ENCODE measurements around the gene CBX5. TPM values are rescaled to one million over a fixed set of nuclear protein-coding genes. Genes with fewer than 3 reads are reported as not detected.

The CBX5 gene
- total and polyA plus RNA-seq, 2 of the 8 experiments (the other 6 are each of a cell fraction or from before 2014, with no cell fraction given), result 62.4 to 231 TPM

- TF ChIP-seq CHD7 (IDR thresholded peaks at IDR 0.05; ENCODE audit: insufficient replicate concordance, low read length) (no peak), EZH2 (IDR thresholded peaks at IDR 0.05; ENCODE audit: low read depth, low read length, severe bottlenecking) (no peak), SP1 (IDR thresholded peaks at IDR 0.05; ENCODE audit: low read depth, low read length) (no peak), SIX5 (IDR thresholded peaks at IDR 0.05; ENCODE audit: low read depth, low read length) (no peak), KDM5A (IDR thresholded peaks at IDR 0.05; ENCODE audit: low read length) (no peak), RFX5 (IDR thresholded peaks at IDR 0.05; ENCODE audit: borderline replicate concordance, low read depth, low read length) (no peak), KDM4A (IDR thresholded peaks at IDR 0.05; ENCODE audit: low read depth, low read length, severe bottlenecking) (no peak), POU5F1 (IDR thresholded peaks at IDR 0.05; ENCODE audit: low read depth, low read length) (0 out of 2 replicates have a peak, but pooled peaks have one; percentile 15), MAFK (IDR thresholded peaks at IDR 0.05; ENCODE audit: low read depth, low read length) (no peak), RXRA (IDR thresholded peaks at IDR 0.05; ENCODE audit: insufficient read depth, low read depth, low read length) (peak; percentile 100), JUND (IDR thresholded peaks at IDR 0.05; ENCODE audit: low read length) (no peak)
These were observed 14.4 kb upstream of the CBX5 start (continued) for GRCh38 chr12:54294152-54294952.
